ENCODE results near the gene LRCH1. TPM values are rescaled to one million over a fixed set of nuclear protein-coding genes. Genes with fewer than 3 reads are reported as not detected.

Gene LRCH1
- total RNA-seq, 1 experiment from 2014 or later: 16.5 TPM

DNA sequence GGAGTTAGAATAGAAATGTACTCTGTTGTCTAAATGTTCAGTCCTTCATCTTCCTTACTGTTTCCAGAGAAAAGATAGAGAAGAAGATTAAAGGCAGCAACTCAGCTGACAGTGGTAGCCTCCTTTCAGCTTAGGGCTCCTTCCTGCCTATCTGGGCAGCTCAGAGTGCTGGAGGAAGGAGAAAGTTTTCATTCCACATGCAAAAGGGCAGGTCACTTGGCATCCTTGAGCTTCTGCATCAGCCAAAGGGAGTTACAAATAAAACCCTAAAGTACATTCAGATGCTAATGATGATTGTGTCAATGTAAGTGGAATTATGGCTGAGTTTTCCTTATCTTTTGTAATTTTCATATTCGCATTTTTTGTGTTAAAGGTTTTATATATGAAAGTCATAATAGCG, 185.1 kb downstream of the LRCH1 start:
- DNase-seq (ENCODE audit: unreplicated experiment): no peak
- Mint-ChIP-seq H3K27ac (ENCODE audit: low read depth, unreplicated experiment) (no peak overlapping the region), H3K4me1 (ENCODE audit: insufficient read depth, unreplicated experiment) (no peaks in the 10 kb centered on the region), H3K36me3 (ENCODE audit: insufficient read depth, unreplicated experiment) (peaks cover 28% of the 10 kb centered on the region), H3K4me3 (ENCODE audit: unreplicated experiment) (no peak overlapping the region), H3K9me3 (ENCODE audit: unreplicated experiment) (no peaks in the 10 kb centered on the region), H3K27me3 (ENCODE audit: insufficient read depth, unreplicated experiment) (no peaks in the 10 kb centered on the region)
- intact Hi-C loops (cut with micrococcal nuclease): no loop called here
- CTCF ChIA-PET: interaction anchor here (0.6 to 1.6 kb wide), 2 partner anchors 186 to 238 kb away, joined by 3 to 5 read pairs; no protein-coding TSS in a partner anchor
- TF ChIP-seq, protein P1, sequence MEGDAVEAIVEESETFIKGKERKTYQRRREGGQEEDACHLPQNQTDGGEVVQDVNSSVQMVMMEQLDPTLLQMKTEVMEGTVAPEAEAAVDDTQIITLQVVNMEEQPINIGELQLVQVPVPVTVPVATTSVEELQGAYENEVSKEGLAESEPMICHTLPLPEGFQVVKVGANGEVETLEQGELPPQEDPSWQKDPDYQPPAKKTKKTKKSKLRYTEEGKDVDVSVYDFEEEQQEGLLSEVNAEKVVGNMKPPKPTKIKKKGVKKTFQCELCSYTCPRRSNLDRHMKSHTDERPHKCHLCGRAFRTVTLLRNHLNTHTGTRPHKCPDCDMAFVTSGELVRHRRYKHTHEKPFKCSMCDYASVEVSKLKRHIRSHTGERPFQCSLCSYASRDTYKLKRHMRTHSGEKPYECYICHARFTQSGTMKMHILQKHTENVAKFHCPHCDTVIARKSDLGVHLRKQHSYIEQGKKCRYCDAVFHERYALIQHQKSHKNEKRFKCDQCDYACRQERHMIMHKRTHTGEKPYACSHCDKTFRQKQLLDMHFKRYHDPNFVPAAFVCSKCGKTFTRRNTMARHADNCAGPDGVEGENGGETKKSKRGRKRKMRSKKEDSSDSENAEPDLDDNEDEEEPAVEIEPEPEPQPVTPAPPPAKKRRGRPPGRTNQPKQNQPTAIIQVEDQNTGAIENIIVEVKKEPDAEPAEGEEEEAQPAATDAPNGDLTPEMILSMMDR (IDR thresholded peaks at IDR 0.05; ENCODE audit: unreplicated experiment): no peak
- POLR2A ChIA-PET: interaction anchor here (1.1 kb wide), 1 partner anchor 15 kb away, joined by 3 read pairs; no protein-coding TSS in a partner anchor
- no TSS peak for BruUV-seq (replicated peaks)

DNA sequence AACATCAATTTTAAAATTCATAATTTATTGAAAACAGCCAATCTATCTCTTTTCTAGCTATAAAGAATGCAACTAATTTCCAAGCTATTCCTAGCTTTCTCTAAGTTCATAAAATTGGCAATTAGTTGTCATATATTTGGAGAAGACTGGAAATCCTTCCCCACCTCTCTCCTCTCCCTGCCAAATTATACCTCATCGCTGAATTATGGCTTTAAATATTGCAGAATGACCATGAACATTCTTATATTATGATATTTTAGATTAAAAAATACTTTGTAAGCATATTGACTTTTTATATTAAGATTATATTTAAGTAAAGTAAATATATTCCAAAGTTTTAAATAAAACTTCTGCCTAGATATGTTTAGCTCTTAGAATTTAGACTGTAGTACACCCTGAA, 185.8 kb downstream of the LRCH1 start:
- no TSS peak for BruUV-seq (replicated peaks)
- peaks cover 30% of the 10 kb centered on the region for H3K36me3 Mint-ChIP-seq (ENCODE audit: insufficient read depth, unreplicated experiment)
- intact Hi-C loops (cut with micrococcal nuclease): no loop called here
- ChIA-PET CTCF (interaction anchor here (1.6 kb wide), 1 partner anchor 187 kb away, joined by 5 read pairs; no protein-coding TSS in a partner anchor), POLR2A (interaction anchor here (1.1 kb wide), 1 partner anchor 15 kb away, joined by 3 read pairs; no protein-coding TSS in a partner anchor)
- H3K9me3 Mint-ChIP-seq (ENCODE audit: unreplicated experiment): no peaks in the 10 kb centered on the region
- H3K4me3 Mint-ChIP-seq (ENCODE audit: unreplicated experiment): no peak overlapping the region
- H3K27me3 Mint-ChIP-seq (ENCODE audit: insufficient read depth, unreplicated experiment): no peaks in the 10 kb centered on the region
- no peak overlapping the region for H3K27ac Mint-ChIP-seq (ENCODE audit: low read depth, unreplicated experiment)
- TF ChIP-seq, protein P1 (IDR thresholded peaks at IDR 0.05; ENCODE audit: unreplicated experiment): no peak
- DNase-seq (ENCODE audit: unreplicated experiment): no peak
- H3K4me1 Mint-ChIP-seq (ENCODE audit: insufficient read depth, unreplicated experiment): no peaks in the 10 kb centered on the region

DNA sequence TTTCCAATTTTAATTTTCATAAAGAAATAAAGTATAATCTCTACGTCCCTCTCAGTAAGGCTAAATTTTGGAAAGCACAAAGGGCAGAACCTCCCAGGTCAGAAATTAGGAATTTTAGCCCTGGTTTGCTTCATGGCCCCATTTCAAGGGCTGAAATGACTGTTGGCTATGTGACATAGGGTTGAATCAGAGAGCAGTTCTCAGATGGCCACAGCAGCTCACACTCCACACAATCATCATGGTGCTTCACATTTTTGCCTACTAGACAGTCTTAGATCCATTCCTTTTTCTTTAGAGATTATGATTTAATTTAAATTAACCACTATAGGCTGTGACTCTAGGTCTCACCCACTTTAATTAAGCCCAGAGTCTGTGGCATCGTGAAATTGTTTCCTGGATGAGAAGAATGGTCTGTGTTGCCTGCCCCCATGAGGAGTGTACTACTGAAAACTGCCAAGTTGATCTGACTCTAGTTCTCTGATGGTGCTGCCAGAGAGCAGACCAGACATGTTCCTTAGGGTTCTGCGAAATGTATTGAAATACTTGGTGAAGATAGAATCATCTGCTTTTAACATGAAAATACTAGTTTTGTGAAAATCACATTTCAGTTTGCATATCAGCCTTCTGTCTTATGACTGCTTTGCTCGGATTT, 186.6 kb downstream of the LRCH1 start:
- intact Hi-C loops (cut with micrococcal nuclease): no loop called here
- DNase-seq (ENCODE audit: unreplicated experiment): no peak
- POLR2A ChIA-PET: no interaction called here
- no TSS peak for BruUV-seq (replicated peaks)
- H3K36me3 Mint-ChIP-seq (ENCODE audit: insufficient read depth, unreplicated experiment): peaks cover 31% of the 10 kb centered on the region
- no peaks in the 10 kb centered on the region for H3K4me1 Mint-ChIP-seq (ENCODE audit: insufficient read depth, unreplicated experiment)
- TF ChIP-seq, protein P1 (IDR thresholded peaks at IDR 0.05; ENCODE audit: unreplicated experiment): no peak
- H3K9me3 Mint-ChIP-seq (ENCODE audit: unreplicated experiment): no peaks in the 10 kb centered on the region
- no peaks in the 10 kb centered on the region for H3K27me3 Mint-ChIP-seq (ENCODE audit: insufficient read depth, unreplicated experiment)
- H3K27ac Mint-ChIP-seq (ENCODE audit: low read depth, unreplicated experiment): no peak overlapping the region
- H3K4me3 Mint-ChIP-seq (ENCODE audit: unreplicated experiment): no peak overlapping the region
- CTCF ChIA-PET: interaction anchor here (1.6 kb wide), 1 partner anchor 188 kb away, joined by 5 read pairs; no protein-coding TSS in a partner anchor

DNA sequence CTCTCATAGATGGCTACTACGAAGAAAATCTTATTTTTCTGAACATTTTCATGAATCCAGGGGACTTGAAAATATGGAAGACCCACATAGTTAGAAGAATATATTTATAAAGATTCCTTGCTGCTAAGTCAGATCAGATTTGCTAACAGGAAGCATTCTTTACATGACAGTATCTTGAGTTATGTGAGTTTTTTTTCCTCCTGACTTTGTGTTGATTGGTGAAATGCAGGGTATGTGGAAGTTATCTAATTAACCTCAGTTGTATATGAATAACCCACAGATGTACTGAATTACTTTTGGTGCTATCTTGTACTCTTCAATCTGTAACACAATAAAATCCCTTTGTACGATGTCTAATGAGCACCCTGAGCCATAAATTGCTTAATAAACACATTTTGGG, 190.2 kb downstream of the LRCH1 start:
- Mint-ChIP-seq H3K27ac (ENCODE audit: low read depth, unreplicated experiment) (no peak overlapping the region), H3K4me3 (ENCODE audit: unreplicated experiment) (no peak overlapping the region), H3K36me3 (ENCODE audit: insufficient read depth, unreplicated experiment) (peaks cover 15% of the 10 kb centered on the region), H3K27me3 (ENCODE audit: insufficient read depth, unreplicated experiment) (no peaks in the 10 kb centered on the region), H3K4me1 (ENCODE audit: insufficient read depth, unreplicated experiment) (no peaks in the 10 kb centered on the region), H3K9me3 (ENCODE audit: unreplicated experiment) (no peaks in the 10 kb centered on the region)
- no peak for DNase-seq (ENCODE audit: unreplicated experiment)
- POLR2A ChIA-PET: interaction anchor here (0.9 kb wide), 1 partner anchor 8 kb away, joined by 3 read pairs; no protein-coding TSS in a partner anchor
- CTCF ChIA-PET: no interaction called here
- intact Hi-C loops (cut with micrococcal nuclease): no loop called here
- no TSS peak for BruUV-seq (replicated peaks)
- TF ChIP-seq, protein P1 (IDR thresholded peaks at IDR 0.05; ENCODE audit: unreplicated experiment): no peak
